HG03097 (cell line): ENCODE measurements around the gene NOCT.
"Not testable (repeated sequence)": the region's sequence is repeated elsewhere in the genome, so short reads cannot be mapped to it uniquely, and the experiment has no call there.

Source experiments
- ATAC-seq: cut with Tn5 transposase; IDR thresholded peaks from one replicate; pipeline ENCODE4 v1.9.1; 2021; ENCODE audit not compliant: unreplicated experiment, low FRiP score

Gene NOCT

GRCh38 chr4:139008278-139008677 is 7.3 kb upstream of the NOCT start:
- ATAC-seq, result not testable (repeated sequence)

- no peak for ATAC-seq
Observed at GRCh38 chr4:139009702-139010101, 5.9 kb upstream of the NOCT start.

- ATAC-seq, result no peak
Observed at GRCh38 chr4:139011225-139011950, 4.2 kb upstream of the NOCT start.

GRCh38 chr4:139014371-139015268 is 961 bp upstream of the NOCT start:
- no peak for ATAC-seq

GRCh38 chr4:139015948-139016471 is 429 bp downstream of the NOCT start:
- peak; percentile 33 for ATAC-seq

- ATAC-seq, result no peak
Observed at GRCh38 chr4:139017861-139018260, 2.3 kb downstream of the NOCT start.

- no peak for ATAC-seq
Observed at GRCh38 chr4:139018501-139018900, 2.9 kb downstream of the NOCT start.

- ATAC-seq, result no peak
Observed at GRCh38 chr4:139018971-139019758, 3.6 kb downstream of the NOCT start.

- ATAC-seq, result no peak
Observed at GRCh38 chr4:139020384-139020783, 4.8 kb downstream of the NOCT start.

- ATAC-seq, result not testable (repeated sequence)
Observed at GRCh38 chr4:139021071-139021470, 5.5 kb downstream of the NOCT start.

GRCh38 chr4:139022835-139023234 is 7.3 kb downstream of the NOCT start:
- ATAC-seq, result no peak

- no peak for ATAC-seq
Observed at GRCh38 chr4:139024686-139025085, 9.1 kb downstream of the NOCT start.

- ATAC-seq, result no peak
Observed at GRCh38 chr4:139025841-139026240, 10.3 kb downstream of the NOCT start.

GRCh38 chr4:139027776-139028175 is 12.2 kb downstream of the NOCT start:
- ATAC-seq, result no peak

- ATAC-seq, result no peak
Observed at GRCh38 chr4:139028191-139028661, 12.6 kb downstream of the NOCT start.

- not testable (repeated sequence) for ATAC-seq
Observed at GRCh38 chr4:139029866-139030363, 14.3 kb downstream of the NOCT start.

- ATAC-seq, result peak; percentile 72
Observed at GRCh38 chr4:139030614-139031235, 15.1 kb downstream of the NOCT start.

GRCh38 chr4:139035650-139036049 is 20.1 kb downstream of the NOCT start:
- no peak for ATAC-seq

- no peak for ATAC-seq
Observed at GRCh38 chr4:139036885-139037284, 21.3 kb downstream of the NOCT start.

GRCh38 chr4:139038874-139039443 is 23.4 kb downstream of the NOCT start:
- no peak for ATAC-seq
